Measurements from ENCODE around the gene ATP2B2. TPM values are rescaled to one million over a fixed set of nuclear protein-coding genes. Genes with fewer than 3 reads are reported as not detected.

Gene ATP2B2
- polyA plus RNA-seq, 3 donors: not detected

GRCh38 chr3:10434938-10435336 is 70.4 kb downstream of the ATP2B2 start:
- Mint-ChIP-seq H3K27me3 (ENCODE audit: low read depth in 3 of 3) (peaks cover 2 to 3% (median 2%) of the 10 kb centered on the region in 3 donors), H3K9me3 (no peaks in the 10 kb centered on the region), H3K27ac (no peak overlapping the region), H3K4me3 (no peak overlapping the region), H3K36me3 (no peaks in the 10 kb centered on the region), H3K4me1 (no peaks in the 10 kb centered on the region)
- Histone ChIP-seq H3K4me3 (replicated peaks in 1 of 3; ENCODE audit: low read depth in 2 of 3, low read length in 3 of 3) (no peak overlapping the region), H2AFZ (ENCODE audit: insufficient read depth, low read depth, low read length, poor library complexity, severe bottlenecking) (no peak overlapping the region), H3K4me1 (ENCODE audit: control insufficient read depth in 1 of 2, insufficient read depth in 2 of 2, low read length in 2 of 2) (no peaks in the 10 kb centered on the region), H3K79me2 (ENCODE audit: insufficient read depth, low read length) (no peaks in the 10 kb centered on the region), H3K4me2 (replicated peaks; ENCODE audit: extremely low read depth, low read length, poor library complexity, severe bottlenecking) (no peak overlapping the region), H3K9me3 (replicated peaks in 1 of 2; ENCODE audit: control insufficient read depth in 1 of 2, insufficient read depth in 1 of 2, low read length in 2 of 2) (no peaks in the 10 kb centered on the region), H3K36me3 (replicated peaks in 1 of 2; ENCODE audit: control insufficient read depth in 1 of 2, insufficient read depth in 2 of 2, low read length in 2 of 2) (no peaks in the 10 kb centered on the region), H3K27me3 (ENCODE audit: control insufficient read depth in 2 of 2, insufficient read depth in 2 of 2, low read length in 2 of 2) (no peaks in the 10 kb centered on the region), H4K20me1 (ENCODE audit: insufficient read depth, low read length) (no peaks in the 10 kb centered on the region), H3K27ac (ENCODE audit: low read depth in 1 of 2, low read length in 2 of 2) (no peak overlapping the region), H3K9ac (ENCODE audit: insufficient read depth, low read length, poor library complexity, severe bottlenecking) (no peak overlapping the region)
- 90% methylated on average over 8 of the region's 9 CpGs for WGBS (ENCODE audit: insufficient coverage)
- no peak for DNase-seq
- TF ChIP-seq, protein P1, sequence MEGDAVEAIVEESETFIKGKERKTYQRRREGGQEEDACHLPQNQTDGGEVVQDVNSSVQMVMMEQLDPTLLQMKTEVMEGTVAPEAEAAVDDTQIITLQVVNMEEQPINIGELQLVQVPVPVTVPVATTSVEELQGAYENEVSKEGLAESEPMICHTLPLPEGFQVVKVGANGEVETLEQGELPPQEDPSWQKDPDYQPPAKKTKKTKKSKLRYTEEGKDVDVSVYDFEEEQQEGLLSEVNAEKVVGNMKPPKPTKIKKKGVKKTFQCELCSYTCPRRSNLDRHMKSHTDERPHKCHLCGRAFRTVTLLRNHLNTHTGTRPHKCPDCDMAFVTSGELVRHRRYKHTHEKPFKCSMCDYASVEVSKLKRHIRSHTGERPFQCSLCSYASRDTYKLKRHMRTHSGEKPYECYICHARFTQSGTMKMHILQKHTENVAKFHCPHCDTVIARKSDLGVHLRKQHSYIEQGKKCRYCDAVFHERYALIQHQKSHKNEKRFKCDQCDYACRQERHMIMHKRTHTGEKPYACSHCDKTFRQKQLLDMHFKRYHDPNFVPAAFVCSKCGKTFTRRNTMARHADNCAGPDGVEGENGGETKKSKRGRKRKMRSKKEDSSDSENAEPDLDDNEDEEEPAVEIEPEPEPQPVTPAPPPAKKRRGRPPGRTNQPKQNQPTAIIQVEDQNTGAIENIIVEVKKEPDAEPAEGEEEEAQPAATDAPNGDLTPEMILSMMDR (IDR thresholded peaks at IDR 0.05): no peak
- intact Hi-C loops (cut with micrococcal nuclease): no loop called here

DNA sequence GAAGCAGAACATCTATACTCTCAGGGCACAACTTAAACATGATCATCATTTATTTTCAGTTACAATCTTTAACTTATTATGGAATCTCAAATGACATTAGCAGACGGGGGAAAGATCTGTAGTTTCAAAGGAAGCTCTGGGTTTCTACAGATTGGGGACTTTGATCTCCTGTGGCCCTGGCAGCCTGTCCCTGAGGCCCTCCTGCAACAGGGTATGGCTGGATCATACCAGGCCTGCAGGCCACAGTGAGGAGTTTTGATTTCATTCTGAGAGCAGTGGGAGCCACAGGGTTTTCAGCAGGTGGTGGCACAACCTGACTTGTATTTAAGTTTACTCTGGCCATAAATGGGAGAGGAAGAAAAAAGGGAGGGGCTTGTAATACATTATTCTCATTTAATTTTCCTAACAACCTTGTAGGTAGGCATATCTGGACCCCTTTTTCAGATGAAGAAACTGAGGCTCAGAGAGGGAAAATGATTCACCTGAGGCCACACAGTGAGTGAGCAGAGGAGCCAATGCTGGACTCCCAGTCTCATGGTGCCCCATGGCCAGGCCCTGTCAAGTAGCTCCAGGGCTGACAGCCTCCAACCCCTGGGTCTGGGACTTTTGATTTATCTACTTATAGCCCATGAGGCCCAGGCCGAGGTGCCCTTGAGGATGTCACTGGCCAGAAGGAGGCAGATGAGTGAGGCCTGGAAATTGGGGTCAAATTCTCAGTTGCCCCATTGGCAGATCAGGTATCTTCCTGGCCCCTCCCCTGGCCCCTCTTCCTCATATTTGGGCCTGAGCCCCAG is 71.0 kb downstream of the ATP2B2 start:
- H3K4me1 ChIP-seq (ENCODE audit: control insufficient read depth in 1 of 2, insufficient read depth in 2 of 2, low read length in 2 of 2): no peaks in the 10 kb centered on the region
- no peak overlapping the region for H3K4me3 ChIP-seq (replicated peaks in 1 of 3; ENCODE audit: low read depth in 2 of 3, low read length in 3 of 3)
- H3K9ac ChIP-seq (ENCODE audit: insufficient read depth, low read length, poor library complexity, severe bottlenecking): no peak overlapping the region
- Mint-ChIP-seq H3K36me3 (no peaks in the 10 kb centered on the region), H3K27ac (no peak overlapping the region), H3K27me3 (ENCODE audit: low read depth in 3 of 3) (peaks cover 2 to 3% (median 3%) of the 10 kb centered on the region in 3 donors), H3K4me3 (no peak overlapping the region), H3K4me1 (no peaks in the 10 kb centered on the region), H3K9me3 (no peaks in the 10 kb centered on the region)
- no peak overlapping the region for H2AFZ ChIP-seq (ENCODE audit: insufficient read depth, low read depth, low read length, poor library complexity, severe bottlenecking)
- no peaks in the 10 kb centered on the region for H3K36me3 ChIP-seq (replicated peaks in 1 of 2; ENCODE audit: control insufficient read depth in 1 of 2, insufficient read depth in 2 of 2, low read length in 2 of 2)
- H3K4me2 ChIP-seq (replicated peaks; ENCODE audit: extremely low read depth, low read length, poor library complexity, severe bottlenecking): no peak overlapping the region
- no CpG with 5 or more reads among the region's 2 CpGs for WGBS (ENCODE audit: insufficient coverage)
- DNase-seq: no peak
- no peaks in the 10 kb centered on the region for H3K9me3 ChIP-seq (replicated peaks in 1 of 2; ENCODE audit: control insufficient read depth in 1 of 2, insufficient read depth in 1 of 2, low read length in 2 of 2)
- intact Hi-C loops (cut with micrococcal nuclease): no loop called here
- H3K27ac ChIP-seq (ENCODE audit: low read depth in 1 of 2, low read length in 2 of 2): no peak overlapping the region
- TF ChIP-seq, protein P1 (IDR thresholded peaks at IDR 0.05): no peak
- no peaks in the 10 kb centered on the region for H3K79me2 ChIP-seq (ENCODE audit: insufficient read depth, low read length)
- H4K20me1 ChIP-seq (ENCODE audit: insufficient read depth, low read length): no peaks in the 10 kb centered on the region
- no peaks in the 10 kb centered on the region for H3K27me3 ChIP-seq (ENCODE audit: control insufficient read depth in 2 of 2, insufficient read depth in 2 of 2, low read length in 2 of 2)
